GM20000 (cell line): Measurements from ENCODE around the gene GBE1.

Experiments
- DNase-seq: peaks from one replicate; pipeline ENCODE4 v3.0.0; 2012; ENCODE audit warnings: low spot score
- TF ChIP-seq, protein P1 (sequence below): IDR thresholded peaks from 2 replicates; pipeline ENCODE4 v1.5.1; 2012; ENCODE audit warnings: mild to moderate bottlenecking, control low read depth; ENCODE audit errors: extremely low read depth, missing control alignments

Gene GBE1

DNA sequence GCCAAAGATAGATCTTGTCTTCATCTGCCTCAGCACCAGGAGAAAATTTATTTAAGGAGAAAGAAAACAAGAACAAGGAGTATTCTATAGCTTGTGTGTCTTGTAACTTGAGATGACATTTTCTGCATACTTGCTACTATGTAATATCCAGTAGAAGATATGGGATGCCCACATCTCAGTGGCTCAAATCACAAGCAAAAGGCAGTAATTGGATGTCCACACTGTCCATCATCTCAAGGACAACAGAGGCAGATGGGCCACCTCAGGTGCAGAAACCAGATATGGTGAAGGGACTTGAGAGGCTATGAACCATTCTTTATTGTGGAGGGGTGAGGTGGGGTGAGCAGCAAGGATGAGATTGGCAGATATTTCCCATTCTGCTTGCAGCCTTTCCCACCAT, 309.0 kb downstream of the GBE1 start:
- TF ChIP-seq, protein P1, sequence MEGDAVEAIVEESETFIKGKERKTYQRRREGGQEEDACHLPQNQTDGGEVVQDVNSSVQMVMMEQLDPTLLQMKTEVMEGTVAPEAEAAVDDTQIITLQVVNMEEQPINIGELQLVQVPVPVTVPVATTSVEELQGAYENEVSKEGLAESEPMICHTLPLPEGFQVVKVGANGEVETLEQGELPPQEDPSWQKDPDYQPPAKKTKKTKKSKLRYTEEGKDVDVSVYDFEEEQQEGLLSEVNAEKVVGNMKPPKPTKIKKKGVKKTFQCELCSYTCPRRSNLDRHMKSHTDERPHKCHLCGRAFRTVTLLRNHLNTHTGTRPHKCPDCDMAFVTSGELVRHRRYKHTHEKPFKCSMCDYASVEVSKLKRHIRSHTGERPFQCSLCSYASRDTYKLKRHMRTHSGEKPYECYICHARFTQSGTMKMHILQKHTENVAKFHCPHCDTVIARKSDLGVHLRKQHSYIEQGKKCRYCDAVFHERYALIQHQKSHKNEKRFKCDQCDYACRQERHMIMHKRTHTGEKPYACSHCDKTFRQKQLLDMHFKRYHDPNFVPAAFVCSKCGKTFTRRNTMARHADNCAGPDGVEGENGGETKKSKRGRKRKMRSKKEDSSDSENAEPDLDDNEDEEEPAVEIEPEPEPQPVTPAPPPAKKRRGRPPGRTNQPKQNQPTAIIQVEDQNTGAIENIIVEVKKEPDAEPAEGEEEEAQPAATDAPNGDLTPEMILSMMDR, result no peak

DNA sequence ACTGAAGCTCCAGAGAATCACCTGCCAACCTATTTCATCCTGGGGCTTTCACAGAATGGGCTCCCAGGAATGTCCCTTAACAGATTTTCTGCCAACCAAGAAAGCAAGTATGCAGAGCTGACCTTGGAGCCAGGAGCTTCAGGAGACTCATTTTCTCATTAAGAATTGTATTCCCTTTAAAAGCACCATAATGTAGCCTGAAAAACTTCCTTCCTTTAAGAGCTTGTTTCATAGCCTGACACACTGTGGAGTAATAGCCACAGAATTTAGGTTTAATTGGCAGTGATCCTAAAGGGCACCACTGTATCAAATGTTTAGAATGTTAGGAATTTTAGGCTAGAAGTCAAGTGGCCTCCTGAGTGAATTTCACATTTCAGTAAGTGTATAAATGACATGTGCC, 309.8 kb downstream of the GBE1 start:
- no peak for DNase-seq
- TF ChIP-seq, protein P1, result no peak

More for the DNA sequence above, 309.0 kb downstream of the GBE1 start:
- DNase-seq, result no peak

DNA sequence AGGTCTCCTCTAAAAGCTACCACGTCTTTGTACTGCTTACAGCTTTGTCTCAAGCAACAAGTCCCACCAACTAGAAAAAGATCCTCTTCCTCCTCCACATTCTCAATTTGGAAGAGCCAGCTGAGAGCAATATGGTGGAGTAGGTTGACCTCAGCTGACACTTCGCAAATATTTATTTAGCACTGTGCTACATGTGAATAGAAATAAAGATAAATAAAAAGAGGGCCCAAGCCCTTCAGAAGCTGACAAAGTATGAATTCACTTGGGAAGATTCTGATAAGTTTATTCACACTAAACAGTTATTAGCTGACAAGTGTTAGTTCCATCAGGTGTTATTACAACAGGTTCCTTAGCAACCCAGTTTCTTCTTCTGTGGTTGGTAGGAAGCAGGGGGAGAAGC, 310.3 kb downstream of the GBE1 start:
- TF ChIP-seq, protein P1, result no peak
- DNase-seq, result no peak

DNA sequence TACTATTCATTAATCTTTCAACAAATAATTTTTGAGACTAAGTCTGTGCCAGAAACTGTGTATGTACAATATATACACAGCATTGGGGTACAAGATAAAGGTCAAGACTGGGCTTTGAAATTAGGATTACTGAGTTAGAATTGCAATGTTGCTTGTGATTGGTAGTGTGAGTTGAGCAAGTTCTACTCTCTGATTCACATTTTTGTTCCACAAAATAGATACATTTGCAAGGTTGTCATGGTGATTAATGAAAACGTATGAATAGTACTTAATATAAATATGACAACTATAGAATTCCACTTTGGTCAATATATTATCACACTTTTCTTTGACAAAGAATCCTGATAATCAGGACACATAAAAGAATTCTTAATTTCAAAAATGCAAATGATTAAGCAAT, 314.6 kb downstream of the GBE1 start:
- DNase-seq, result no peak
- TF ChIP-seq, protein P1, result no peak

GRCh38 chr3:81445712-81446111, 315.7 kb downstream of the GBE1 start:
- DNase-seq, result no peak
- TF ChIP-seq, protein P1, result no peak

- DNase-seq, result no peak
- TF ChIP-seq, protein P1, result no peak
Observed at GRCh38 chr3:81444817-81445460, 316.5 kb downstream of the GBE1 start.

GRCh38 chr3:81443958-81444357, 317.5 kb downstream of the GBE1 start:
- no peak for DNase-seq
- TF ChIP-seq, protein P1, result no peak
